ENCODE results near the gene SPECC1. TPM values are rescaled to one million over a fixed set of nuclear protein-coding genes. Genes with fewer than 3 reads are reported as not detected.
"Not testable (repeated sequence)": the region's sequence is repeated elsewhere in the genome, so short reads cannot be mapped to it uniquely, and the experiment has no call there.

The SPECC1 gene
- total RNA-seq, 1 experiment from 2014 or later: 103 TPM

- H3K27me3 Mint-ChIP-seq (ENCODE audit: low read depth); POLR2A ChIA-PET; H3K4me1 Mint-ChIP-seq; H3K27ac Mint-ChIP-seq; H3K36me3 Mint-ChIP-seq; H3K9me3 Mint-ChIP-seq: not testable (repeated sequence)
- H3K4me3 Mint-ChIP-seq: peak overlapping the region; percentile 49
- DNase-seq (ENCODE audit: low spot score): peak; percentile 87
- TF ChIP-seq ZBTB21 (CRISPR knock-in tag; IDR thresholded peaks at IDR 0.05; ENCODE audit: borderline replicate concordance) (peak; percentile 87; the same call in 1 of the 2 replicates), CTCF (IDR thresholded peaks at IDR 0.05) (peak; percentile 99), HMGXB4 (CRISPR knock-in tag; IDR thresholded peaks at IDR 0.05) (peak; percentile 70; the same call in 1 of the 2 replicates)
- CTCF ChIA-PET: interaction anchor here (0.8 to 1.3 kb wide), 7 partner anchors 50 to 328 kb away, joined by 3 to 8 read pairs (median 3); no protein-coding TSS in a partner anchor
- peak; percentile 95 for ATAC-seq
Observed at GRCh38 chr17:20320535-20321229, 311.5 kb downstream of the SPECC1 start.

- H3K27me3 Mint-ChIP-seq (ENCODE audit: low read depth); H3K36me3 Mint-ChIP-seq; ATAC-seq; DNase-seq (ENCODE audit: low spot score); H3K4me3 Mint-ChIP-seq; H3K9me3 Mint-ChIP-seq; H3K27ac Mint-ChIP-seq; H3K4me1 Mint-ChIP-seq; POLR2A ChIA-PET: not testable (repeated sequence)
- CTCF ChIA-PET: interaction anchor here (0.8 to 1.3 kb wide), 7 partner anchors 50 to 328 kb away, joined by 3 to 8 read pairs (median 3); no protein-coding TSS in a partner anchor
Observed at GRCh38 chr17:20321357-20321756, 312.2 kb downstream of the SPECC1 start.

GRCh38 chr17:20327739-20328138 lies 318.6 kb downstream of the SPECC1 start:
- H3K27ac Mint-ChIP-seq; DNase-seq (ENCODE audit: low spot score); POLR2A ChIA-PET; CTCF ChIA-PET; H3K4me1 Mint-ChIP-seq; ATAC-seq; H3K9me3 Mint-ChIP-seq; H3K4me3 Mint-ChIP-seq; H3K27me3 Mint-ChIP-seq (ENCODE audit: low read depth); H3K36me3 Mint-ChIP-seq: not testable (repeated sequence)

- H3K9me3 Mint-ChIP-seq; H3K4me1 Mint-ChIP-seq; H3K4me3 Mint-ChIP-seq; DNase-seq (ENCODE audit: low spot score); POLR2A ChIA-PET; H3K27me3 Mint-ChIP-seq (ENCODE audit: low read depth); CTCF ChIA-PET; H3K27ac Mint-ChIP-seq; H3K36me3 Mint-ChIP-seq: not testable (repeated sequence)
- peak; percentile 52 for ATAC-seq
Observed at GRCh38 chr17:20351405-20351804, 342.2 kb downstream of the SPECC1 start.

GRCh38 chr17:20352567-20352966 lies 343.4 kb downstream of the SPECC1 start:
- DNase-seq (ENCODE audit: low spot score); H3K27me3 Mint-ChIP-seq (ENCODE audit: low read depth); H3K4me3 Mint-ChIP-seq; POLR2A ChIA-PET; H3K4me1 Mint-ChIP-seq; H3K27ac Mint-ChIP-seq; CTCF ChIA-PET; H3K36me3 Mint-ChIP-seq; H3K9me3 Mint-ChIP-seq; ATAC-seq: not testable (repeated sequence)

- H3K4me1 Mint-ChIP-seq; DNase-seq (ENCODE audit: low spot score); H3K9me3 Mint-ChIP-seq; POLR2A ChIA-PET; H3K4me3 Mint-ChIP-seq; H3K27me3 Mint-ChIP-seq (ENCODE audit: low read depth); H3K36me3 Mint-ChIP-seq; H3K27ac Mint-ChIP-seq; ATAC-seq; CTCF ChIA-PET: not testable (repeated sequence)
Observed at GRCh38 chr17:20363846-20364245, 354.7 kb downstream of the SPECC1 start.

Other genes with a start within 250 kb of the SPECC1 start
- 5.1 to 7.8 TPM (median 7.8 TPM) in 3 replicates for gene ULK2, start 141.4 kb upstream of the SPECC1 start, total RNA-seq (2021)
- 29.9 to 33.6 TPM (median 33.2 TPM) in 3 replicates for gene AKAP10, start 31.5 kb upstream of the SPECC1 start, total RNA-seq (2021)